Measurements from ENCODE around the gene CCDC120. TPM values are rescaled to one million over a fixed set of nuclear protein-coding genes. Genes with fewer than 3 reads are reported as not detected.

CCDC120 gene
- total RNA-seq, 1 donor from 2014 or later = 25.3 TPM

- H3K4me1 Mint-ChIP-seq (ENCODE audit: unreplicated experiment) = no peaks in the 10 kb centered on the region
- H3K27ac Mint-ChIP-seq = no peak overlapping the region
- no peak for DNase-seq (ENCODE audit: extremely low spot score, unreplicated experiment)
- no peak for TF ChIP-seq CTCF (conservative IDR thresholded peaks at IDR 0.05)
- peaks cover 13% of the 10 kb centered on the region for H3K36me3 Mint-ChIP-seq
- no peaks in the 10 kb centered on the region for H3K9me3 Mint-ChIP-seq
- no peaks in the 10 kb centered on the region for H3K27me3 Mint-ChIP-seq
- no peak overlapping the region for H3K4me3 Mint-ChIP-seq
Observed at GRCh38 chrX:49116076-49116475, 57.3 kb downstream of the CCDC120 start.

- TF ChIP-seq CTCF (conservative IDR thresholded peaks at IDR 0.05) = no peak
- no peaks in the 10 kb centered on the region for H3K27me3 Mint-ChIP-seq
- no peaks in the 10 kb centered on the region for H3K9me3 Mint-ChIP-seq
- H3K4me3 Mint-ChIP-seq = no peak overlapping the region
- H3K4me1 Mint-ChIP-seq (ENCODE audit: unreplicated experiment) = no peaks in the 10 kb centered on the region
- no peak for DNase-seq (ENCODE audit: extremely low spot score, unreplicated experiment)
- H3K36me3 Mint-ChIP-seq = peaks cover 13% of the 10 kb centered on the region
- H3K27ac Mint-ChIP-seq = no peak overlapping the region
Observed at GRCh38 chrX:49116716-49117115, 57.9 kb downstream of the CCDC120 start.

- H3K4me3 Mint-ChIP-seq = no peak overlapping the region
- H3K27me3 Mint-ChIP-seq = no peaks in the 10 kb centered on the region
- TF ChIP-seq CTCF (conservative IDR thresholded peaks at IDR 0.05) = no peak
- H3K36me3 Mint-ChIP-seq = peaks cover 8% of the 10 kb centered on the region
- H3K27ac Mint-ChIP-seq = no peak overlapping the region
- H3K4me1 Mint-ChIP-seq (ENCODE audit: unreplicated experiment) = no peaks in the 10 kb centered on the region
- DNase-seq (ENCODE audit: extremely low spot score, unreplicated experiment) = no peak
- no peaks in the 10 kb centered on the region for H3K9me3 Mint-ChIP-seq
Observed at GRCh38 chrX:49117581-49117980, 58.8 kb downstream of the CCDC120 start.

Other genes with a start within 250 kb of the CCDC120 start
- gene ERAS, start 232.5 kb upstream of the CCDC120 start, total RNA-seq (ENCODE audit: low replicate concordance) = 0.51 TPM in 1 of 2 replicates, not detected in the other
- 109 and 246 TPM in 2 replicates for gene PCSK1N, start 223.4 kb upstream of the CCDC120 start, total RNA-seq (ENCODE audit: low replicate concordance)
- gene TIMM17B, start 161.2 kb upstream of the CCDC120 start, total RNA-seq (ENCODE audit: low replicate concordance) = 64.4 and 77.4 TPM in 2 replicates
- 58.6 and 77.9 TPM in 2 replicates for gene PQBP1, start 161.1 kb upstream of the CCDC120 start, total RNA-seq (ENCODE audit: low replicate concordance)
- 33.3 and 79.0 TPM in 2 replicates for gene SLC35A2, start 147.4 kb upstream of the CCDC120 start, total RNA-seq (ENCODE audit: low replicate concordance)
- 9.3 and 11.5 TPM in 2 replicates for gene PIM2, start 140.0 kb upstream of the CCDC120 start, total RNA-seq (ENCODE audit: low replicate concordance)
- gene OTUD5, start 101.4 kb upstream of the CCDC120 start, total RNA-seq (ENCODE audit: low replicate concordance) = 49.5 and 53.1 TPM in 2 replicates
- gene KCND1, start 87.2 kb upstream of the CCDC120 start, total RNA-seq (ENCODE audit: low replicate concordance) = 3.0 and 3.8 TPM in 2 replicates
- 43.3 and 54.7 TPM in 2 replicates for gene GRIPAP1, start 56.7 kb upstream of the CCDC120 start, total RNA-seq (ENCODE audit: low replicate concordance)
- 29.6 and 53.9 TPM in 2 replicates for gene TFE3, start 15.6 kb upstream of the CCDC120 start, total RNA-seq (ENCODE audit: low replicate concordance)
- gene PRAF2, start 15.0 kb downstream of the CCDC120 start, total RNA-seq (ENCODE audit: low replicate concordance) = 10.0 and 29.7 TPM in 2 replicates
- gene WDR45, start 20.9 kb downstream of the CCDC120 start, total RNA-seq (ENCODE audit: low replicate concordance) = 45.5 and 53.3 TPM in 2 replicates
- gene GPKOW, start 64.7 kb downstream of the CCDC120 start, total RNA-seq (ENCODE audit: low replicate concordance) = 16.4 and 17.8 TPM in 2 replicates
- 4.8 and 7.0 TPM in 2 replicates for gene MAGIX, start 103.8 kb downstream of the CCDC120 start, total RNA-seq (ENCODE audit: low replicate concordance)
- gene PLP2, start 112.9 kb downstream of the CCDC120 start, total RNA-seq (ENCODE audit: low replicate concordance) = 25.7 and 28.2 TPM in 2 replicates
- 8.7 and 13.2 TPM in 2 replicates for gene PRICKLE3, start 127.4 kb downstream of the CCDC120 start, total RNA-seq (ENCODE audit: low replicate concordance)
- 13.6 and 14.8 TPM in 2 replicates for gene SYP, start 141.2 kb downstream of the CCDC120 start, total RNA-seq (ENCODE audit: low replicate concordance)
- 0.17 and 0.48 TPM in 2 replicates for gene CACNA1F, start 174.3 kb downstream of the CCDC120 start, total RNA-seq (ENCODE audit: low replicate concordance)
- 13.0 and 16.6 TPM in 2 replicates for gene CCDC22, start 176.5 kb downstream of the CCDC120 start, total RNA-seq (ENCODE audit: low replicate concordance)
- 0.24 and 0.58 TPM in 2 replicates for gene FOXP3, start 205.7 kb downstream of the CCDC120 start, total RNA-seq (ENCODE audit: low replicate concordance)
- gene PPP1R3F, start 210.8 kb downstream of the CCDC120 start, total RNA-seq (ENCODE audit: low replicate concordance) = 5.7 and 8.0 TPM in 2 replicates
- gene GAGE10, start 244.6 kb downstream of the CCDC120 start, total RNA-seq (ENCODE audit: low replicate concordance) = not detected in 2 replicates

Data from type B pancreatic cell (in vitro differentiated cells).